Neural progenitor cell (in vitro differentiated cells): ENCODE results near the gene COLEC12. TPM values are rescaled to one million over a fixed set of nuclear protein-coding genes. Genes with fewer than 3 reads are reported as not detected.

ENCODE experiments used
- DNase-seq: peaks from one replicate; pipeline ENCODE4 v3.0.0-alpha.2; 2016; ENCODE audit warnings: low spot score
- H2AFZ ChIP-seq: fragments of 200-600 bp; sonication (generic); replicated peaks from 2 replicates; pipeline ENCODE4 v1.6.1; 2016; ENCODE audit warnings: antibody characterized with exemption
- H3F3A ChIP-seq: fragments of 200-600 bp; sonication (generic); 2 replicates; pipeline ENCODE4 v1.6.1; 2016; ENCODE audit warnings: antibody characterized with exemption, low read depth
- H3K27ac ChIP-seq: fragments of 200-600 bp; sonication (generic); 2 replicates; pipeline ENCODE4 v1.5.1; 2016; ENCODE audit warnings: mild to moderate bottlenecking
- H3K27me3 ChIP-seq: fragments of 200-600 bp; sonication (generic); 2 replicates; pipeline ENCODE4 v1.6.1; 2016; ENCODE audit warnings: mild to moderate bottlenecking, moderate library complexity
- H3K36me3 ChIP-seq: fragments of 200-600 bp; sonication (generic); 2 replicates; pipeline ENCODE4 v1.5.1; 2016
- H3K4me1 ChIP-seq: fragments of 200-600 bp; sonication (generic); 2 replicates; pipeline ENCODE4 v1.6.1; 2016; ENCODE audit warnings: mixed run types
- H3K4me2 ChIP-seq: fragments of 200-600 bp; sonication (generic); 2 replicates; pipeline ENCODE4 v1.6.1; 2016
- H3K4me3 ChIP-seq: fragments of 200-600 bp; sonication (generic); 2 replicates; pipeline ENCODE4 v1.5.1; 2016
- H3K79me2 ChIP-seq: fragments of 200-600 bp; sonication (generic); 2 replicates; pipeline ENCODE4 v1.6.1; 2016; ENCODE audit warnings: low read depth
- H3K9ac ChIP-seq: fragments of 200-600 bp; sonication (generic); 2 replicates; pipeline ENCODE4 v1.6.1; 2016
- H3K9me3 ChIP-seq: fragments of 200-600 bp; sonication (generic); 2 replicates; pipeline ENCODE4 v1.5.1; 2016; ENCODE audit warnings: low read depth
- H4K20me1 ChIP-seq: fragments of 200-600 bp; sonication (generic); 2 replicates; pipeline ENCODE4 v1.6.1; 2016; ENCODE audit warnings: low read depth
- H3K27ac Mint-ChIP-seq: 3 replicates; pipeline ENCODE4 v1.8.0; 2021; ENCODE audit warnings: mixed read lengths
- H3K27me3 Mint-ChIP-seq: 2 replicates; pipeline ENCODE4 v1.8.0; 2022; ENCODE audit warnings: low read depth, mild to moderate bottlenecking, inconsistent platforms, moderate library complexity, mixed read lengths; ENCODE audit not compliant: insufficient read depth
- H3K36me3 Mint-ChIP-seq: 3 replicates; pipeline ENCODE4 v1.8.0; 2021; ENCODE audit warnings: mixed read lengths
- H3K4me1 Mint-ChIP-seq: 3 replicates; pipeline ENCODE4 v1.8.0; 2021; ENCODE audit warnings: mixed read lengths
- H3K4me3 Mint-ChIP-seq: 3 replicates; pipeline ENCODE4 v1.8.0; 2021; ENCODE audit warnings: mild to moderate bottlenecking, moderate library complexity, mixed read lengths
- H3K9me3 Mint-ChIP-seq: 3 replicates; pipeline ENCODE4 v1.8.0; 2020; ENCODE audit warnings: mixed read lengths
- EZH2 ChIP-seq: fragments of 200-600 bp; sonication (generic); IDR thresholded peaks from 2 replicates; pipeline ENCODE4 v1.6.1; 2017; ENCODE audit warnings: antibody characterized with exemption, mild to moderate bottlenecking, moderate library complexity
- EZH2phosphoT487 ChIP-seq: fragments of 200-600 bp; sonication (generic); IDR thresholded peaks from 2 replicates; pipeline ENCODE4 v1.6.1; 2017; ENCODE audit warnings: antibody characterized with exemption
- total RNA-seq: library from RNA; depleted of rRNA; stranded (reverse); fragments of >200 nt; gene quantifications from 2 replicates; pipeline ENCODE4 v1.2.3, GENCODE V29; 2015; ENCODE audit warnings: low replicate concordance
- TF ChIP-seq, protein P1 (sequence below): fragments of 200-600 bp; sonication (generic); IDR thresholded peaks from 2 replicates; pipeline ENCODE4 v1.5.1; 2017; ENCODE audit warnings: antibody characterized with exemption, mild to moderate bottlenecking

COLEC12 gene
- total RNA-seq, 1 donor from 2014 or later: 2.0 TPM

DNA sequence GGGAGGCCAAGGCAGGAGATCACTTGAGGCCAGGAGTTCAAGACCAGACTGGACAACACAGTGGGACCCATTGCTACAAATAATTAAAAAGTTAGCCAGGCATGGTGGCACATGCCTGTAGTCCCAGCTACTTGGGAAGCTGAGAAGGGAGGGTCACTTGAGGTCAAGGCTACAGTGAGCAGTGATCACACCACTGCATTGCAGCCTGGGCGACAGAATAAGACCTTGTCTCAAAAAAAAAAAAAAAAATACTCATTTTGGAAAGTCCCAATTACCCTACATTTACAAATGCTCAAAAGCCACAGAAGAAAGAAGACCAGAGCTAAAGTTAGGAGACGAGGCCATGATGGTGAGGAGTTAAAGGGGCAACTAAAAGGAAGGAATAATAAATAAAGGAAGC is 61.9 kb downstream of the COLEC12 start:
- H3K4me3 ChIP-seq: no peak overlapping the region
- H2AFZ ChIP-seq: no peak overlapping the region
- DNase-seq: no peak
- Mint-ChIP-seq H3K27ac (no peak overlapping the region), H3K9me3 (no peaks in the 10 kb centered on the region), H3K4me3 (no peak overlapping the region), H3K27me3 (no peaks in the 10 kb centered on the region), H3K36me3 (peaks cover 3% of the 10 kb centered on the region), H3K4me1 (peaks cover 7% of the 10 kb centered on the region)
- no peak overlapping the region for H3K9ac ChIP-seq
- H3K36me3 ChIP-seq: no peaks in the 10 kb centered on the region
- no peaks in the 10 kb centered on the region for H3K79me2 ChIP-seq
- no peak overlapping the region for H3K4me2 ChIP-seq
- H3K27ac ChIP-seq: no peak overlapping the region
- peaks cover under 1% of the 10 kb centered on the region for H3K4me1 ChIP-seq
- no peaks in the 10 kb centered on the region for H3K9me3 ChIP-seq
- TF ChIP-seq, protein P1, sequence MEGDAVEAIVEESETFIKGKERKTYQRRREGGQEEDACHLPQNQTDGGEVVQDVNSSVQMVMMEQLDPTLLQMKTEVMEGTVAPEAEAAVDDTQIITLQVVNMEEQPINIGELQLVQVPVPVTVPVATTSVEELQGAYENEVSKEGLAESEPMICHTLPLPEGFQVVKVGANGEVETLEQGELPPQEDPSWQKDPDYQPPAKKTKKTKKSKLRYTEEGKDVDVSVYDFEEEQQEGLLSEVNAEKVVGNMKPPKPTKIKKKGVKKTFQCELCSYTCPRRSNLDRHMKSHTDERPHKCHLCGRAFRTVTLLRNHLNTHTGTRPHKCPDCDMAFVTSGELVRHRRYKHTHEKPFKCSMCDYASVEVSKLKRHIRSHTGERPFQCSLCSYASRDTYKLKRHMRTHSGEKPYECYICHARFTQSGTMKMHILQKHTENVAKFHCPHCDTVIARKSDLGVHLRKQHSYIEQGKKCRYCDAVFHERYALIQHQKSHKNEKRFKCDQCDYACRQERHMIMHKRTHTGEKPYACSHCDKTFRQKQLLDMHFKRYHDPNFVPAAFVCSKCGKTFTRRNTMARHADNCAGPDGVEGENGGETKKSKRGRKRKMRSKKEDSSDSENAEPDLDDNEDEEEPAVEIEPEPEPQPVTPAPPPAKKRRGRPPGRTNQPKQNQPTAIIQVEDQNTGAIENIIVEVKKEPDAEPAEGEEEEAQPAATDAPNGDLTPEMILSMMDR: no peak
- TF ChIP-seq EZH2phosphoT487 (no peak), EZH2 (no peak)
- H4K20me1 ChIP-seq: no peaks in the 10 kb centered on the region
- H3F3A ChIP-seq: no peaks in the 10 kb centered on the region
- no peaks in the 10 kb centered on the region for H3K27me3 ChIP-seq

DNA sequence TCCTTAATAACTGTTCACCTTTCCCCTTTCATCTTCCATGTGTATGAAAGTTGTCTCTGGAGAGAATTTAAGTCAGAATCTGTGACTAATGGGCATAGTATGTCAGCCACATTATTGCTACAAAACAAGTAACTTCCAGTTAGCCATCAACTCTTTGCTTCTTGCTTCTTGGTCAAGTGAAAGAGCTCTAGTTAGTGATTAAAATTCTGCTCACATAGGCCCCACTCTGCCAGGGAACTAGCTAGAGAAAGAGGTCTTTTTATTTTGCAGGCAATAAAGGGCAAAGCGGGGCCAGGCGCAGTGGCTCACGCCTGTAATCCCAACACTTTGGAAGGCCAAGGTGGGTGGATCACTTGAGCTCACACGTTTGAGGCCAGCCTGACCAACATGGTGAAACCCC is 64.6 kb downstream of the COLEC12 start:
- peaks cover 2% of the 10 kb centered on the region for H3K36me3 Mint-ChIP-seq
- H3K4me3 Mint-ChIP-seq: no peak overlapping the region
- no peaks in the 10 kb centered on the region for H3K9me3 Mint-ChIP-seq
- Histone ChIP-seq H3K4me1 (peaks cover 6% of the 10 kb centered on the region), H2AFZ (no peak overlapping the region), H3K27me3 (no peaks in the 10 kb centered on the region), H3K79me2 (no peaks in the 10 kb centered on the region), H3K36me3 (no peaks in the 10 kb centered on the region), H3F3A (no peaks in the 10 kb centered on the region), H3K9ac (no peak overlapping the region), H4K20me1 (no peaks in the 10 kb centered on the region), H3K4me3 (no peak overlapping the region), H3K9me3 (no peaks in the 10 kb centered on the region), H3K27ac (no peak overlapping the region), H3K4me2 (no peak overlapping the region)
- H3K27ac Mint-ChIP-seq: no peak overlapping the region
- H3K27me3 Mint-ChIP-seq: no peaks in the 10 kb centered on the region
- no peak for DNase-seq
- peaks cover 9% of the 10 kb centered on the region for H3K4me1 Mint-ChIP-seq
- TF ChIP-seq, protein P1: no peak
- no peak for TF ChIP-seq EZH2
- TF ChIP-seq EZH2phosphoT487: no peak

DNA sequence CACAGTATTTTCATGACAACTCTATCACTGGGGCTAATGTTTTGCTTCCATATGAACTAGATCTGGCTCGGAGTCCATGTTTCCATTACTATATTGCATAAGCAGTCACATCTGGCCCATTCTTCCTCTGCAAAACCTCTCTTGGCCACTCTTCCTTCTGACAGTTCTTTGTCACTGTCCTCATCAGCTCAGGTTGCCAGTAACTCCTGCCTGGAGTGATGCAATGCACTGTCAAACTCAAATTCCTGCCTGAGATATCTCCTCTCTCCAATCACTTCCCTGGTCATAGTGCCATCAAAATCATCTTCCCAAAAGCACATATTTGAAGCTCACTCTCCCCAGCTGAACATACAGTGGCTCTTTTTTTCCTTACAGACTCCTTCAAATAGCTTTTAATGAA is 66.1 kb downstream of the COLEC12 start:
- no peaks in the 10 kb centered on the region for H3K27me3 ChIP-seq
- no peak overlapping the region for H3K4me3 Mint-ChIP-seq
- no peak overlapping the region for H2AFZ ChIP-seq
- TF ChIP-seq, protein P1: no peak
- no peak for TF ChIP-seq EZH2
- no peaks in the 10 kb centered on the region for H4K20me1 ChIP-seq
- H3K27ac ChIP-seq: no peak overlapping the region
- H3K9me3 ChIP-seq: no peaks in the 10 kb centered on the region
- H3K9ac ChIP-seq: no peak overlapping the region
- H3K4me1 Mint-ChIP-seq: peaks cover 9% of the 10 kb centered on the region
- no peak overlapping the region for H3K4me2 ChIP-seq
- no peaks in the 10 kb centered on the region for H3K27me3 Mint-ChIP-seq
- H3F3A ChIP-seq: no peaks in the 10 kb centered on the region
- no peaks in the 10 kb centered on the region for H3K36me3 ChIP-seq
- H3K4me3 ChIP-seq: no peak overlapping the region
- peaks cover 6% of the 10 kb centered on the region for H3K4me1 ChIP-seq
- no peaks in the 10 kb centered on the region for H3K79me2 ChIP-seq
- no peaks in the 10 kb centered on the region for H3K9me3 Mint-ChIP-seq
- no peak overlapping the region for H3K27ac Mint-ChIP-seq
- peaks cover 2% of the 10 kb centered on the region for H3K36me3 Mint-ChIP-seq
- no peak for DNase-seq

DNA sequence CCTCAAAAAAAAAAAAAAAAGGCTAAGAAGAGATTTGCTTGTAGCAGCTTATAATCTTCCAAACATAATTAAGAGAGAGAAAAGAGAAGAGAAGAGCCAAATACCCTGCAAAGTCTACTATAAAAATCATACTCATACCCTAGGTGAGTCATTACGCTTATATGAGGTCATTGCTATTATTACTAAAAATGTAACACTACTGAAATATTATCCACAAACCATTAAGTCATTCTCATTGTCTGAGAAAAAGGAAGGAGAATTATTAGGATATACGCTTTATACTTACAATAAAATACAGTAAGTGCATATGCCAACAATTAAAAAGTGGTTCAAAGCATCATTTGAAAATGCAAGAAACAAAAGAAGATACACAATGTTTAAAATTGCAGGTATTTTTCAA is 66.5 kb downstream of the COLEC12 start:
- Histone ChIP-seq H3K36me3 (no peaks in the 10 kb centered on the region), H3K9ac (no peak overlapping the region), H3K4me2 (no peak overlapping the region), H3K4me3 (no peak overlapping the region), H3K27me3 (no peaks in the 10 kb centered on the region), H3K27ac (no peak overlapping the region), H2AFZ (no peak overlapping the region), H3K79me2 (no peaks in the 10 kb centered on the region), H4K20me1 (no peaks in the 10 kb centered on the region), H3K4me1 (peaks cover 6% of the 10 kb centered on the region), H3K9me3 (no peaks in the 10 kb centered on the region), H3F3A (no peaks in the 10 kb centered on the region)
- Mint-ChIP-seq H3K4me3 (no peak overlapping the region), H3K27me3 (no peaks in the 10 kb centered on the region), H3K36me3 (peaks cover 2% of the 10 kb centered on the region), H3K9me3 (no peaks in the 10 kb centered on the region), H3K27ac (no peak overlapping the region), H3K4me1 (peaks cover 9% of the 10 kb centered on the region)
- no peak for TF ChIP-seq EZH2phosphoT487
- TF ChIP-seq EZH2: no peak
- TF ChIP-seq, protein P1: no peak
- no peak for DNase-seq
